HepG2 (cell line): ENCODE data around the gene AP1M1. TPM values are rescaled to one million over a fixed set of nuclear protein-coding genes. Genes with fewer than 3 reads are reported as not detected.
A peak's percentile ranks its signal among the peaks of the same experiment; 100 is the strongest.

Experiments used
- ATAC-seq: fragments of 200-7000 bp; cut with Tn5 transposase; 3 replicates; pipeline ENCODE4 v1.9.1; 2020; ENCODE audit warnings: mild to moderate bottlenecking, moderate library complexity
- BruUV-seq: library from RNA; stranded (reverse); fragments of 400-500 nt; replicated peaks from 2 replicates; lab custom pipeline; 2021; lab: Mats Ljungman, UMichigan
- CTCF ChIA-PET: fragments of 300-600 bp; formaldehyde crosslinking; extraction: SDS; loops from one replicate; lab custom pipeline; 2021; ENCODE audit warnings: low total read pairs, inconsistent platforms, low intra/inter-chr PET ratio; lab: Yijun Ruan, JAX
- POLR2A ChIA-PET: fragments of 350-600 bp; sonication (Branson Sonifier 250); formaldehyde crosslinking; loops from one replicate; lab custom pipeline; 2020; ENCODE audit warnings: antibody characterized with exemption, inconsistent platforms; lab: Yijun Ruan, JAX
- DNase-seq: peaks from one replicate; pipeline ENCODE4 v3.0.0-alpha.2; 2015; ENCODE audit warnings: low spot score
- FAIRE-seq: peaks from 3 replicates; lab custom pipeline; 2011; peaks lifted over from hg19 to GRCh38; lab: Jason Lieb, UNC
- H2AFZ ChIP-seq: one replicate; pipeline ENCODE4 v1.6.1; 2011; ENCODE audit warnings: low read length, inconsistent platforms
- H3K27ac ChIP-seq: fragments of 300-600 bp; 3 replicates; pipeline ENCODE4 v1.8.0; 2011; ENCODE audit warnings: mixed run types, mild to moderate bottlenecking, mixed read lengths, low read length, inconsistent platforms; ENCODE audit not compliant: insufficient read depth; ENCODE audit errors: extremely low read length
- H3K27me3 ChIP-seq, 2 experiments: fragments of 200-600 bp in 1 of 2; 2 replicates in 1 of 2; 3 replicates in 1 of 2; pipeline versions ENCODE4 v1.6.0 to v1.8.0; 2011; ENCODE audit warnings: low read length in 2 of 2, mild to moderate bottlenecking in 2 of 2, moderate library complexity in 2 of 2, inconsistent platforms in 1 of 2; ENCODE audit not compliant: insufficient read depth in 2 of 2, control insufficient read depth in 1 of 2
- H3K36me3 ChIP-seq, 2 experiments: fragments of 200-600 bp in 1 of 2; replicated peaks in 1 of 2; 2 replicates in 1 of 2; 3 replicates in 1 of 2; pipeline versions ENCODE4 v1.5.1 to v1.8.0; 2011; ENCODE audit warnings: low read length in 2 of 2, inconsistent platforms in 1 of 2; ENCODE audit not compliant: insufficient read depth in 2 of 2, control insufficient read depth in 1 of 2
- H3K4me1 ChIP-seq: 2 replicates; pipeline ENCODE4 v1.5.1; 2012; ENCODE audit warnings: low read length, inconsistent platforms; ENCODE audit not compliant: insufficient read depth
- H3K4me2 ChIP-seq: 2 replicates; pipeline ENCODE4 v1.6.0; 2011; ENCODE audit warnings: low read depth, low read length, inconsistent platforms
- H3K4me3 ChIP-seq, 3 experiments: fragments of 200-600 bp in 1 of 3; sonication (generic), shearing (Covaris generic) in 1 of 3; replicated peaks in 1 of 3; 2 replicates each; pipeline ENCODE4 v1.5.1; 2011 to 2016; ENCODE audit warnings: low read length in 3 of 3, inconsistent platforms in 2 of 3, low read depth in 2 of 3, mild to moderate bottlenecking in 2 of 3, control low read depth in 1 of 3, mixed read lengths in 1 of 3; ENCODE audit not compliant: insufficient read depth in 1 of 3
- H3K79me2 ChIP-seq: one replicate; pipeline ENCODE4 v1.6.1; 2011; ENCODE audit warnings: low read length, inconsistent platforms; ENCODE audit not compliant: insufficient read depth
- H3K9ac ChIP-seq: 2 replicates; pipeline ENCODE4 v1.6.0; 2011; ENCODE audit warnings: mild to moderate bottlenecking, low read depth, low read length, inconsistent platforms; ENCODE audit not compliant: insufficient read depth
- H3K9me3 ChIP-seq: 2 replicates; pipeline ENCODE4 v1.5.1; 2012; ENCODE audit warnings: mild to moderate bottlenecking, low read length
- H4K20me1 ChIP-seq: 2 replicates; pipeline ENCODE4 v1.6.0; 2011; ENCODE audit warnings: inconsistent platforms, mild to moderate bottlenecking, low read length, moderate library complexity; ENCODE audit not compliant: insufficient read depth
- BCL6 ChIP-seq: IDR thresholded peaks from 2 replicates; pipeline ENCODE4 v1.6.1; 2016; ENCODE audit warnings: missing genetic modification reagents, missing compliant biosample characterization
- MTA3 ChIP-seq: sonication (generic); formaldehyde crosslinking; IDR thresholded peaks from 2 replicates; pipeline ENCODE4 v1.4.0; 2020; ENCODE audit warnings: missing genetic modification reagents
- NONO ChIP-seq, 2 experiments: fragments of 450-650 bp in 1 of 2; sonication (generic) in 1 of 2; formaldehyde crosslinking in 1 of 2; IDR thresholded peaks in 1 of 2; conservative IDR thresholded peaks in 1 of 2; 2 replicates each; pipeline versions ENCODE4 v1.6.1 to v1.8.0; 2017 to 2022; ENCODE audit warnings: mild to moderate bottlenecking in 1 of 2, missing genetic modification reagents in 1 of 2, moderate library complexity in 1 of 2
- PITX1 ChIP-seq: sonication (generic); formaldehyde crosslinking; IDR thresholded peaks from 2 replicates; pipeline ENCODE4 v1.5.1; 2020; ENCODE audit warnings: mild to moderate bottlenecking, missing genetic modification reagents
- ZC3H13 ChIP-seq: sonication (generic); formaldehyde crosslinking; IDR thresholded peaks from 2 replicates; pipeline ENCODE4 v1.8.1; 2023; ENCODE audit warnings: mild to moderate bottlenecking, missing genetic modification reagents, moderate library complexity
- ZNF296 ChIP-seq: sonication (generic); formaldehyde crosslinking; conservative IDR thresholded peaks from 2 replicates; pipeline ENCODE4 v1.5.0; 2020; ENCODE audit warnings: mild to moderate bottlenecking, missing genetic modification reagents
- ZNF563 ChIP-seq: sonication (generic); formaldehyde crosslinking; IDR thresholded peaks from 2 replicates; pipeline ENCODE4 v1.8.0; 2022; ENCODE audit warnings: mild to moderate bottlenecking, moderate library complexity, missing genetic modification reagents
- WGBS: methylation state at CpG from one replicate; pipeline ENCODE4 v1.1.6; 2017; ENCODE audit warnings: low lambda C conversion rate; 5-methylcytosine and 5-hydroxymethylcytosine counted together
- in situ Hi-C: cut with HindIII; loops from 2 replicates; pipeline ENCODE4 v1.10.0; 2017; ENCODE audit warnings: low pct_unique_long_range_greater_than_20kb; ENCODE audit not compliant: extremely low pct_ligation_motif_present
- intact Hi-C: fragments of 100-400 bp; cut with micrococcal nuclease; formaldehyde crosslinking; loops from one replicate; pipeline ENCODE4 v1.10.0; 2022; ENCODE audit not compliant: unreplicated experiment
- polyA plus RNA-seq, 8 experiments: library from polyadenylated mRNA; depleted of rRNA in 3 of 8; stranded (reverse) in 7 of 8; unstranded in 1 of 8; fragments of >200 nt; fragmentation: Illumina TruSeq in 4 of 8; extraction: Trizol in 4 of 8; gene quantifications; 2 replicates each; pipeline versions ENCODE4 v1.2.1 to v1.2.3, GENCODE V29; 2011 to 2016; ENCODE audit warnings: low read depth in 4 of 8, missing spikeins in 1 of 8, mixed read lengths in 1 of 8; ENCODE audit not compliant: insufficient read depth in 1 of 8
- total RNA-seq, 5 experiments: library from RNA; depleted of rRNA; stranded (reverse); fragments of >200 nt; fragmentation: Illumina TruSeq; extraction: Trizol; gene quantifications; 2 replicates each; pipeline ENCODE4 v1.2.3, GENCODE V29; 2016; ENCODE audit warnings: low read depth in 1 of 5
- TF ChIP-seq, protein P1 (sequence below): sonication (generic); formaldehyde crosslinking; IDR thresholded peaks from 2 replicates; pipeline ENCODE4 v1.4.0; 2020; ENCODE audit warnings: missing genetic modification reagents
- TF ChIP-seq, protein P2 (sequence below): sonication (generic); formaldehyde crosslinking; IDR thresholded peaks from 2 replicates; pipeline ENCODE4 v1.4.0; 2020; ENCODE audit warnings: missing genetic modification reagents, low read depth, mild to moderate bottlenecking, borderline replicate concordance
- TF ChIP-seq, protein P3 (sequence below): sonication (generic); formaldehyde crosslinking; IDR thresholded peaks from 2 replicates; pipeline ENCODE4 v1.8.0; 2022; ENCODE audit warnings: missing genetic modification reagents, mild to moderate bottlenecking, moderate library complexity, borderline replicate concordance

AP1M1 gene
- total and polyA plus RNA-seq, 2 of the 13 experiments (the other 11 are each of a cell fraction or from before 2014, with no cell fraction given), result 34.4 to 46.1 TPM

DNA sequence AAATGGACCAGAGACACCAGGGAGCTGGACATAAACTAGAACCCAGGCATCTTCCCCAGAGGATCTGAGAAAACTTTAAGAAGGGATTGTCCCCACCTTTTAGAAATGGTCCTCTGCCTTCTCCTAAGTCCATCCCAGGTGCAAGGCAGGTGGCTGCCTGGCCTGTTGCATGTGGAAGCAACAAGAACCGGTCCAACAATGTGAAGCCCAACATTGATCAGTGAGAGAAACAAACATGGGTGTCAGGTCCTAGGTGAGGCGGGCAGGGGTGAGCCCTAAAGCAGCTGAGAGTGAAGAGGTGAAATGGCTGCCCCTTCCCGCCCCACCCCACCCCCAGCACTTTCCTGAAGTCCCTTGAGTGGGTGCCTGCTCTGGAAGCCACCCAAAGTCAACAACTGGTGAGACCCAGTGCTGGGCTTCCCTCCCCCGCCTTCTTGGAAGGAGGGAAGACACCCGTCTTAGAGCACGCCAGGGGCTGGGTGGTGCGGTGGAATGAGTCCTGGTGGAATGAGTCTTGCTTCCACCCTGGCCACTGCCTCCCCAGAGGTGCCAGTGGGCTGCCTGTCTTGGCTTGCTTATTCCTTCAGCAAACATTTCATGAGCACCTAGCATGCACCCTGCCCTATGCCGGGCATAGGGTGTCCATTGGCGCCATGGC lies 1.7 kb downstream of the AP1M1 start:
- peaks cover 55% of the 10 kb centered on the region for H3K4me1 ChIP-seq
- H3K4me3 ChIP-seq, result peak overlapping the region; percentile 17 to 80 (median 62)
- peaks cover 23% of the 10 kb centered on the region for H3K79me2 ChIP-seq
- WGBS, result 29% methylated on average over 7 of the region's 9 CpGs
- H3K27ac ChIP-seq, result peak overlapping the region; percentile 82
- intact Hi-C loops (no loop called here), in situ Hi-C loops (no loop called here)
- TF ChIP-seq, protein P1, sequence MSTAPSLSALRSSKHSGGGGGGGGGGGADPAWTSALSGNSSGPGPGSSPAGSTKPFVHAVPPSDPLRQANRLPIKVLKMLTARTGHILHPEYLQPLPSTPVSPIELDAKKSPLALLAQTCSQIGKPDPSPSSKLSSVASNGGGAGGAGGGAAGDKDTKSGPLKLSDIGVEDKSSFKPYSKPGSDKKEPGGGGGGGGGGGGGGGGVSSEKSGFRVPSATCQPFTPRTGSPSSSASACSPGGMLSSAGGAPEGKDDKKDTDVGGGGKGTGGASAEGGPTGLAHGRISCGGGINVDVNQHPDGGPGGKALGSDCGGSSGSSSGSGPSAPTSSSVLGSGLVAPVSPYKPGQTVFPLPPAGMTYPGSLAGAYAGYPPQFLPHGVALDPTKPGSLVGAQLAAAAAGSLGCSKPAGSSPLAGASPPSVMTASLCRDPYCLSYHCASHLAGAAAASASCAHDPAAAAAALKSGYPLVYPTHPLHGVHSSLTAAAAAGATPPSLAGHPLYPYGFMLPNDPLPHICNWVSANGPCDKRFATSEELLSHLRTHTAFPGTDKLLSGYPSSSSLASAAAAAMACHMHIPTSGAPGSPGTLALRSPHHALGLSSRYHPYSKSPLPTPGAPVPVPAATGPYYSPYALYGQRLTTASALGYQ (CRISPR knock-in tag), result no peak
- TF ChIP-seq, protein P2, sequence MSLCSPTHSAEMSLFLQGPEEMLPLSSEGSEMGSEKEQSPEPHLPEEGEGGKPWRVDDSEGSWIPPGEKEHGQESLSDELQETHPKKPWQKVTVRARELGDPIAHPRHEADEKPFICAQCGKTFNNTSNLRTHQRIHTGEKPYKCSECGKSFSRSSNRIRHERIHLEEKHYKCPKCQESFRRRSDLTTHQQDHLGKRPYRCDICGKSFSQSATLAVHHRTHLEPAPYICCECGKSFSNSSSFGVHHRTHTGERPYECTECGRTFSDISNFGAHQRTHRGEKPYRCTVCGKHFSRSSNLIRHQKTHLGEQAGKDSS, result peak; percentile 25; the same call in 1 of the 2 replicates
- TF ChIP-seq, protein P3, sequence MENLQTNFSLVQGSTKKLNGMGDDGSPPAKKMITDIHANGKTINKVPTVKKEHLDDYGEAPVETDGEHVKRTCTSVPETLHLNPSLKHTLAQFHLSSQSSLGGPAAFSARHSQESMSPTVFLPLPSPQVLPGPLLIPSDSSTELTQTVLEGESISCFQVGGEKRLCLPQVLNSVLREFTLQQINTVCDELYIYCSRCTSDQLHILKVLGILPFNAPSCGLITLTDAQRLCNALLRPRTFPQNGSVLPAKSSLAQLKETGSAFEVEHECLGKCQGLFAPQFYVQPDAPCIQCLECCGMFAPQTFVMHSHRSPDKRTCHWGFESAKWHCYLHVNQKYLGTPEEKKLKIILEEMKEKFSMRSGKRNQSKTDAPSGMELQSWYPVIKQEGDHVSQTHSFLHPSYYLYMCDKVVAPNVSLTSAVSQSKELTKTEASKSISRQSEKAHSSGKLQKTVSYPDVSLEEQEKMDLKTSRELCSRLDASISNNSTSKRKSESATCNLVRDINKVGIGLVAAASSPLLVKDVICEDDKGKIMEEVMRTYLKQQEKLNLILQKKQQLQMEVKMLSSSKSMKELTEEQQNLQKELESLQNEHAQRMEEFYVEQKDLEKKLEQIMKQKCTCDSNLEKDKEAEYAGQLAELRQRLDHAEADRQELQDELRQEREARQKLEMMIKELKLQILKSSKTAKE, result 0 out of 2 replicates have a peak, but pooled peaks have one; percentile 5
- TF ChIP-seq BCL6 (CRISPR knock-in tag), result 0 out of 2 replicates have a peak, but pooled peaks have one; percentile 4
- no peak for TF ChIP-seq ZC3H13 (CRISPR knock-in tag)
- TF ChIP-seq ZNF563 (CRISPR knock-in tag), result 0 out of 2 replicates have a peak, but pooled peaks have one; percentile 19
- 0 out of 2 replicates have a peak, but pooled peaks have one; percentile 12 for TF ChIP-seq ZNF296 (CRISPR knock-in tag)
- no peak for TF ChIP-seq PITX1
- no peak for TF ChIP-seq NONO (IDR thresholded peaks at IDR 0.05)
- peak; percentile 6; the same call in 1 of the 2 replicates for TF ChIP-seq NONO (CRISPR knock-in tag; conservative IDR thresholded peaks at IDR 0.05)
- TF ChIP-seq MTA3 (CRISPR knock-in tag), result no peak
- no peak overlapping the region for H2AFZ ChIP-seq
- no TSS peak for BruUV-seq
- FAIRE-seq (no peak), ATAC-seq (peak; percentile 34), DNase-seq (no peak)
- H3K9me3 ChIP-seq, result no peaks in the 10 kb centered on the region
- ChIA-PET POLR2A (interaction anchor here (1.1 to 2.8 kb wide), 2 partner anchors 14 to 363 kb away, joined by 3 to 20 read pairs; partner anchors contain the start of gene FAM32A), CTCF (no interaction called here)
- H3K4me2 ChIP-seq, result peak overlapping the region; percentile 98
- H3K9ac ChIP-seq, result peak overlapping the region; percentile 52
- no peaks in the 10 kb centered on the region for H4K20me1 ChIP-seq
- no peaks in the 10 kb centered on the region; a peak in 1 of 5 replicates for H3K27me3 ChIP-seq
- H3K36me3 ChIP-seq, result peaks cover 11 to 24% of the 10 kb centered on the region in 2 experiments; a peak in 4 of 5 replicates
